ENCODE data around the gene OTUD5. TPM values are rescaled to one million over a fixed set of nuclear protein-coding genes. Genes with fewer than 3 reads are reported as not detected.

The OTUD5 gene
- total and polyA plus RNA-seq, 2 of the 13 experiments (the other 11 are each of a cell fraction or from before 2014, with no cell fraction given): 18.4 to 42.2 TPM

DNA sequence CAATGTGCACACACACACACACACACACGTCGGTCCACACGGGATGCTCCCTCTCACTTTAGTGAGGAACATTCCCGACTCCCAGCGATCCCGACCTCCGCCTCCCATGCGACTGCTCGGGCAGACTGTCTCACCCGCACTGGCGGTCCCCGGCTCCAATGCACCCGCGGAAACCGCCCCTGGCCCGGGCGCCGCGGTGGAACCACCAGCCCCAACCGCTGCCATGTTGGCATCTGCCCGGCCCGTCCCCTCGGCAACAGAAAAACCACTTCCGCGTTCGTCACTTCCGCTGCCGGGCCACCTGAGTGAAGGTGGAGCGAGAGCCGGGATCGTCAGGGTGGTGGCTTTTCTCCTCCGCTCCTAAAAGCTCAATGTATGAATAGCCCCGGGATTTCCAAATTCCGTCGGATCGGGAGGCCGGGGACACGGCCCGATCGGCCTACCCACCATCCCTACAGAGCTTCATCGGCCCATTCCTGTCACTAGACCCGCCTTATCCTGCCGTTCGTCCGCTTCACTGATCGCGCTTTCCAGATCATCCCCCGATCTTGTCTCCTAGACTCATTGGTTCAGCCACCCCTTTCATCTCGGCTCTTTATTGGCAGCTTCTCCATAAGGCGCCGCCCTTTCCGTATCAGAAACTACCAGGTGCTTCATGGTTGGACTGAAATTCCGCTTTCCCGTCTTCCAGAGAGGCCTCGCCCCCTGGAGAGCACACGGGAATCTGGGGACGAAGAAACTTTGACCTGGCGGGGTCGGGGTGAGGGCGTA lies 45.8 kb downstream of the OTUD5 start, which contains the start of gene SLC35A2 (continued):
- TF ChIP-seq, protein P1, sequence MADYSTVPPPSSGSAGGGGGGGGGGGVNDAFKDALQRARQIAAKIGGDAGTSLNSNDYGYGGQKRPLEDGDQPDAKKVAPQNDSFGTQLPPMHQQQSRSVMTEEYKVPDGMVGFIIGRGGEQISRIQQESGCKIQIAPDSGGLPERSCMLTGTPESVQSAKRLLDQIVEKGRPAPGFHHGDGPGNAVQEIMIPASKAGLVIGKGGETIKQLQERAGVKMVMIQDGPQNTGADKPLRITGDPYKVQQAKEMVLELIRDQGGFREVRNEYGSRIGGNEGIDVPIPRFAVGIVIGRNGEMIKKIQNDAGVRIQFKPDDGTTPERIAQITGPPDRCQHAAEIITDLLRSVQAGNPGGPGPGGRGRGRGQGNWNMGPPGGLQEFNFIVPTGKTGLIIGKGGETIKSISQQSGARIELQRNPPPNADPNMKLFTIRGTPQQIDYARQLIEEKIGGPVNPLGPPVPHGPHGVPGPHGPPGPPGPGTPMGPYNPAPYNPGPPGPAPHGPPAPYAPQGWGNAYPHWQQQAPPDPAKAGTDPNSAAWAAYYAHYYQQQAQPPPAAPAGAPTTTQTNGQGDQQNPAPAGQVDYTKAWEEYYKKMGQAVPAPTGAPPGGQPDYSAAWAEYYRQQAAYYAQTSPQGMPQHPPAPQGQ (CRISPR knock-in tag; IDR thresholded peaks at IDR 0.05; ENCODE audit: borderline replicate concordance): no peak
- TF ChIP-seq SETDB1 (CRISPR knock-in tag; IDR thresholded peaks at IDR 0.05; ENCODE audit: borderline replicate concordance) (no peak), GPBP1L1 (CRISPR knock-in tag; IDR thresholded peaks at IDR 0.05) (no peak), POLR2AphosphoS5 (IDR thresholded peaks at IDR 0.05; ENCODE audit: low read depth, low read length) (peak; percentile 39; the same call in 1 of the 2 replicates), SIN3A (IDR thresholded peaks at IDR 0.05; ENCODE audit: borderline replicate concordance, low read depth, low read length) (peak; percentile 66; the same call in 1 of the 2 replicates), CCDC6 (CRISPR knock-in tag; IDR thresholded peaks at IDR 0.05) (no peak), ZBTB33 (CRISPR knock-in tag; IDR thresholded peaks at IDR 0.05) (no peak), KAT2B (IDR thresholded peaks at IDR 0.05; ENCODE audit: borderline replicate concordance, low read depth, low read length) (no peak), HNF4G (IDR thresholded peaks at IDR 0.05; ENCODE audit: borderline replicate concordance, low read depth, low read length) (no peak), HNF4G (CRISPR knock-in tag; IDR thresholded peaks at IDR 0.05; ENCODE audit: borderline replicate concordance, low read depth) (no peak), ZNF652 (CRISPR knock-in tag; IDR thresholded peaks at IDR 0.05; ENCODE audit: borderline replicate concordance, low read depth) (no peak), NCOR1 (IDR thresholded peaks at IDR 0.05; ENCODE audit: borderline replicate concordance, low read length) (no peak), SAP130 (CRISPR knock-in tag; IDR thresholded peaks at IDR 0.05; ENCODE audit: low read depth) (peak; percentile 92), HDAC1 (CRISPR knock-in tag; IDR thresholded peaks at IDR 0.05) (peak; percentile 55; the same call in 1 of the 2 replicates), ZNF496 (CRISPR knock-in tag; IDR thresholded peaks at IDR 0.05; ENCODE audit: insufficient replicate concordance) (no peak), NR2C2 (CRISPR knock-in tag; IDR thresholded peaks at IDR 0.05; ENCODE audit: borderline replicate concordance) (peak; percentile 95), ELF1 (CRISPR knock-in tag; IDR thresholded peaks at IDR 0.05) (peak; percentile 94), JARID2 (CRISPR knock-in tag; IDR thresholded peaks at IDR 0.05; ENCODE audit: insufficient replicate concordance) (no peak), ZNF276 (CRISPR knock-in tag; IDR thresholded peaks at IDR 0.05; ENCODE audit: low read depth) (peak; percentile 69; the same call in 1 of the 2 replicates), MAFF (IDR thresholded peaks at IDR 0.05; ENCODE audit: low read depth, low read length) (no peak), ZNF784 (CRISPR knock-in tag; IDR thresholded peaks at IDR 0.05; ENCODE audit: borderline replicate concordance) (no peak)
